Adrenal gland (tissue), 5 donors: ENCODE data around the gene MDM1.

Experiments used
- CTCF ChIP-seq, 6 experiments: fragments of 450-650 bp in 4 of 6; fragments of 200-600 bp in 2 of 6; sonication (generic) in 1 of 6; IDR thresholded peaks; 1 replicate in 5 of 6; 2 replicates in 1 of 6; pipeline versions ENCODE4 v1.5.1 to v1.8.0; 2016 to 2021; ENCODE audit warnings: antibody characterized with exemption in 6 of 6, mild to moderate bottlenecking in 2 of 6, moderate library complexity in 1 of 6
- POLR2A ChIP-seq, 2 donors: fragments of 450-650 bp; IDR thresholded peaks; one replicate each; pipeline ENCODE4 v1.6.1; 2017; ENCODE audit warnings: antibody characterized with exemption in 2 of 2, mild to moderate bottlenecking in 2 of 2, moderate library complexity in 1 of 2
- donor health status: DM: no; HTN: no; CAD: no.

GRCh38 chr12:68271346-68271745 lies 60.8 kb downstream of the MDM1 start:
- TF ChIP-seq POLR2A (IDR thresholded peaks at IDR 0.05) = no peak
- no peak for TF ChIP-seq CTCF (IDR thresholded peaks at IDR 0.05)
